ENCODE measurements around the gene CCDC141.
A peak's percentile ranks its signal among the peaks of the same experiment; 100 is the strongest.

Gene CCDC141

DNA sequence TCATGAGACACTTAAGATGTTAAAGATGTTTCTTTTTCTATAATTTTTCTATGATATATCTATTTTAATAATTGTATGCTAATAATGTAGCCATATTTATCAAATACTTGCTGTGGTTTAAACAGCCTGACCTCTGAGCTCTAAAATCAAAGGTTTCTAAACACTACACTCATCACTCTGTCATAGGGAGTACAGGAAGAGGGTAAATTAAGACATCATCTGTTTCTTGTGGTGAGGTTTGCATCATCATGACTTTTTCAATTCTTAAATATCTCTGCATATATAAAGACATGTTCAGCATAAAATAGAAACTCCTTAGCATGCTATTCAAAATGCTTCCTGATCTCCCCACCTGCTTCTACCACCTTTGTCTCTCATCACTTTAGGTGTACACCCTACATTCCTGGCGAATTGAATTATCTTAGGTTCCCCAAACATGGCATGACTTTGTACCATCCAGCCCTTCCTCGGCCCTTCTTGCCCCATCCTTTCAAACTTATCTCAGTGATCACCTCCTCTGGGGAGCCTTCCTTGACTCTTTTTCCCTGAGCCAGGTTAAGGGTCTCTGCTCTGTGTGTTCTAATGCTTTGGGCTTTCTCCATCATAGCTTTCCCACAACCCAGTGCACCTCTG is 137.4 kb downstream of the CCDC141 start:
- no peak for DNase-seq (ENCODE audit: low read depth in 2 of 2, low spot score in 1 of 2)

DNA sequence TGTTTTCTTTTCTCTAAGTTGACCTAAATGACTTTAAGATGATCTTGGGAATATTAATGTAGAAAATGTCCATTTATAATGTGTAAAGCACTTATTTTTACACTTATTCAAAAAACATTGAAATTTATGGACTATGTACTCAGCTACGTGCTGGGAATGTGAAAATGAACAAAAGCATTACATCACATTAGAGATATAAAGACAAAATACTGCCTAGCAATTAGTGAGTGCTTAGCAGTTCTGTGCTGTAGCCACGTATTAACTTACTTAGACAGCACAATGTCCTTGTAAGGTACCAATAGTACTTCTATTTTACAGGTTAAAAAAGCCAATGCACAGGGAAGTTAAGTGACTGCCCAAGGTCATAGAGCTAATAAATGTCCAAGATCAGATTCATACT is 138.9 kb downstream of the CCDC141 start:
- DNase-seq (ENCODE audit: low read depth in 2 of 2, low spot score in 1 of 2) = no peak

DNA sequence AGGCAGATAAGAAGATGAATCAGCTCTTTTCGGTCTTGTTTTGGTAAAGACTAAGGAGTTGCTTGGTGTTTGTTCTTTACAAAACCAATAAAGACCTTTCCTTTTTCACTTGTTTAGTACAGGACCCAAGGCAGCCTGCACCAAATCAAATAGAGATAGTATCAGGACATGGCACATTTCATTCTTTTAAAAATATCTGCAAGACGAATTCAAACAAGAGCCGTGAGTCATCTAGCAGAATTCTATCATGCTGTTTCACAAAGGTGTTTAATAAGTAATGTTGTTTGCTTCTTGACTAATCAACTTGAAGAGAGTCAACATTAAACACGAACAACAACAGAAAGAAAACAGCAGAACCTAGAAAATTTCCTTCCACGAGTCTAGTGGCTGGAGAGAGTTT is 139.9 kb downstream of the CCDC141 start:
- no peak for DNase-seq (ENCODE audit: low read depth in 2 of 2, low spot score in 1 of 2)

DNA sequence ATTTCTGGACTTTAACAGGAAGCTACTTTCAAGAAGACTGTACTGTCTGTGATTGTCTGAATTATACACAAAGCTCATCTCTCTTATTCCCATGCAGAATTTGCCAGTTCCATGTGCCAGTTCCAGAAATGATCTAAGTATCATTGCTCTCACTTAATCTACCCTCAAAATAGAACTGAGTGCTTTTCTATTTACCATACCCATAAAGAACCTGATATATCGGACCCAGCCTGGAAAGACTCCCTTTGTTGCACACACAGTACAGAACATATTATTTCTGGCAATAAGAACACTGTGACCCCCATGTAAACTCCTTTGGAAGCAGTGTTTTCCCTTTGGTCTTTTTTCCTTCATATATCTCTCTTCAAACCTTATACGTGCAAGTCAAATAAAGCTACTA is 140.4 kb downstream of the CCDC141 start:
- DNase-seq (ENCODE audit: low read depth in 2 of 2, low spot score in 1 of 2) = no peak

- DNase-seq (ENCODE audit: low read depth in 2 of 2, low spot score in 1 of 2) = no peak
These were observed 141.1 kb downstream of the CCDC141 start for GRCh38 chr2:178908810-178909209.

DNA sequence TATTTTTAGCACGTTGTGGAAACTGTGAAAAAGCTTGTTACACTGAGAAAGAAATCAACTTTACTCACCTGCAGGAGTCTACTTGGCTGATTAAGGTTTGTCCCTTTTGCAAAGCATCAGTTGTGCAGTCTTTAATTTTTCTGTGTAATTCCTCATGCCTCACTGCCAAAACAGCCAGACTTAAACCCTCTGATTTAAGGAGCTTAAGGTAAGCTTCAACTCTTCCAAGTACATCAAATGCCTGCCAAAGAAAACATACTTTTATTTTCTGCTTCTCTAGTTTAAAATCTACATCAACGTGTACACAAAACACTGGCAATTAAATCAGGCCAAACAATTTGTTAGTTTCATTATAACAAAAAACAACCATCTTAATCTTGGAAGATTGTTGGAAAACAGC is 144.7 kb downstream of the CCDC141 start:
- no peak for DNase-seq (ENCODE audit: low read depth in 2 of 2, low spot score in 1 of 2)

DNA sequence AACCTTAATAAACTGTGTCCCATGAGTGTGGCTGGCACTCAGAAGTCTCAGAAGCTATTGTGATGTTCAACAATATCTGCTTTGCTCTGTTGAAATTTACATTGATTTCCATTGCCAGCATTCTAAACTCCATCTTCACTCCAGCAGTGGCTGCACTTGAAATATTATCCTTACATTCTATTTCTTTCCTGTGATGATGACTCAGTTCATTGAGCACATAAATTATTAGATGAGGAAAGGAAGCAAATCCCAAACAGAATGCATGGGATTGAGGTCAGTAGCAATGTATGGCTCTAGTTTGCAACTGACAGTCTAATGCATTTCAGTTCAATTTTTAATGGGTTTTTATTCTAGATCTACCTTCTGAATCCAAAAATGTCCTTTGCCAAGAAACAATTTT is 150.3 kb downstream of the CCDC141 start:
- no peak for DNase-seq (ENCODE audit: low read depth in 2 of 2, low spot score in 1 of 2)

GRCh38 chr2:178895872-178896271 is 154.1 kb downstream of the CCDC141 start:
- no peak for DNase-seq (ENCODE audit: low read depth in 2 of 2, low spot score in 1 of 2)

DNA sequence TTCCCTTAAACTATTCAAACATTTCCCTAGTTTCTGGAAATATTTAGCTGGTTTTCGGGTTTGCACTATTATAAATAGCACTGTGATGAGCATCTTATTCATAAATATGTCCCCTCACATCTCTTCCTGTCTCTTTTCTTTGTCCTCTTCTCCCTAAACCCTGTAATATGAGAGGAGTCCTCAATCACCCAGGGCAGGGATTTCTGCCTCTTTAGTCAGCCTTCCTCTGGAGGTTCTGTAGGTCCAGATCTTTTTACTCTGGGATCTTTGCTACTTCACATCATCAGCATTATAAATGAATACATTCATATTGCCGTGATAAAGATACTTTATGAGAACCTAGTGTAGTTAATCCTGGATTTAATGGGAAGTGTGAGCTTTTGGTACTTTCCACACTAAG is 154.8 kb downstream of the CCDC141 start:
- DNase-seq (ENCODE audit: low read depth in 2 of 2, low spot score in 1 of 2) = no peak

GRCh38 chr2:178892751-178893625 is 156.9 kb downstream of the CCDC141 start:
- no peak for DNase-seq (ENCODE audit: low read depth in 2 of 2, low spot score in 1 of 2)

DNA sequence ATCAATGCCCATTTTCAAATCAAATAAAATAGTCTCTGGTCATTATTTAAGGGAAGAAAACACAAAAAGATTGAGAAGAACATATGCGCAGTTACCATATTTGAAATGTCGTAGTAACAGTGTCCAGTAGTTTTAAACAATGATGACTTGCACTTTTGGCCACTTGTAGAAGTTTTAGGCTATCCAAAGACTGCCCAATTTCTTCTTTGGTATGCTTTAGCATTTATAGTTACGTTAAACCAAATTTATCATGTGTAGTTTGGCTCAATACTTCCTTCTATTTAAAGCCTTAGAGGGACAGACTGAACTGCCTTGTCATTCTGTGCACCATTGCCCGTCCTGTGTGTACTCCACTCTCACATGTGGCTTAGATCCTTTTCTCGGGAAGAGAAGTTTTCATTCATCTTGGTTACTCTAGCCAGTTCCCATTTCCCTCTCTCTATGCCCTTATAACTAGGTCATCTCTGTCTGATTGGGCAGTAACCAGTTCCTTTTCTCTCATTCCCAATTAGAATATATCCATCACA is 157.9 kb downstream of the CCDC141 start:
- DNase-seq (ENCODE audit: low read depth in 2 of 2, low spot score in 1 of 2) = no peak

DNA sequence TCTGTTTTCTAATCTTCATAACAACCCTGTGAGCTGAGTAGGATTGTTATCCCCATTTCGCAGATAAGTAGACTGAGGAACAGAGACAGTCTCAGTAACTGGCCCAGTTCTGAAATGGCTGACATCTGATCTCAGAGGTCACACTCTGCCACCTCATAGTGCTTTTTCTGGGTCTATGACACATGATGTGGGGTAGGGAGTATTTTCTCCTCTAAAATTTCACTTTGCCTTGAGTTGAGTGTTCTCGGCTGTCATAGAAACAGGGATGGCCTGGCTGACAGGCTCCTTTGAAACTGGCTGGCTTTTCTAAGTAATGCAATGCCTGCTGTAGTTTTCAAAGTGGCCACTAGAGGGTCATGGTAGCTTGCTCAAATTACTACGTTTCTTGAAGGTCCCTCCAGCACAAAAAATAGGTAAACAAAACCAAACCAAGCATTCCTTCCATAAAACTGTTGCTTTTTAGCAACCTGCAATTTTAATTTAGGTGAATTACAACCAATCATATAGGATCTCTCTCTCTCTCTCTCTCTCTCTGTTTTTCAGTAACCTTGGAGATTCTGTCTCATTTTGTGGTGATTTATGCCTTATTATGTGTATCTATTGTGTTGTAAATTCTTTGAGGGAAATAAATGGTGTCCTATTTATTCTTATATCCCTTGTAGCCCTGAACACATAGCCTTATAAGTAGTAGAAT is 158.5 kb downstream of the CCDC141 start:
- peak; percentile 6 to 31 for DNase-seq (ENCODE audit: low read depth in 2 of 2, low spot score in 1 of 2)

DNA sequence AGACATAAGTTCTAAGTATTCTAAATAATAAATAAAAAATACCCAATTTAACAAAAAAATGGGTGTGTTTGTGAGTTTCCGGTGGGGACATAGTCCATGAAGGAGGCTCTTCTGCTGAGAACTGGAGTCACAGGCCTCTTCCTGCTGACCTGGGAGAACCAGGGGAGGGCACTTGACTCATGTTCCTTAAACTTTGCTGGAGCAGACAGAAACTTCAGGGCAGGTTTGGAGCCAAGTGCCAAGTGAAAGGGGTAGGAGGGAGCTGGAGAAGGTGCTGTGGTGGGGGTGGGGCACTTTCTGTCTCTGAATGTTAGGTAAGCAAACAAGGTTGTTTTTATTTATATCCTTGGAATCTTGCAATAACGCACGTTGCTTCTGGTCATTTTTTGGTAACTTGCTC is 163.9 kb downstream of the CCDC141 start:
- DNase-seq (ENCODE audit: low read depth in 2 of 2, low spot score in 1 of 2) = no peak

- DNase-seq (ENCODE audit: low read depth in 2 of 2, low spot score in 1 of 2) = no peak
These were observed 165.5 kb downstream of the CCDC141 start for GRCh38 chr2:178884440-178884839.

GRCh38 chr2:178882666-178883440 is 167.1 kb downstream of the CCDC141 start:
- DNase-seq (ENCODE audit: low read depth in 2 of 2, low spot score in 1 of 2) = no peak

GRCh38 chr2:178881075-178881474 is 168.9 kb downstream of the CCDC141 start:
- DNase-seq (ENCODE audit: low read depth in 2 of 2, low spot score in 1 of 2) = no peak

- DNase-seq (ENCODE audit: low read depth in 2 of 2, low spot score in 1 of 2) = no peak
These were observed 169.7 kb downstream of the CCDC141 start for GRCh38 chr2:178880257-178880656.

- DNase-seq (ENCODE audit: low read depth in 2 of 2, low spot score in 1 of 2) = no peak
These were observed 172.1 kb downstream of the CCDC141 start for GRCh38 chr2:178877874-178878273.

DNA sequence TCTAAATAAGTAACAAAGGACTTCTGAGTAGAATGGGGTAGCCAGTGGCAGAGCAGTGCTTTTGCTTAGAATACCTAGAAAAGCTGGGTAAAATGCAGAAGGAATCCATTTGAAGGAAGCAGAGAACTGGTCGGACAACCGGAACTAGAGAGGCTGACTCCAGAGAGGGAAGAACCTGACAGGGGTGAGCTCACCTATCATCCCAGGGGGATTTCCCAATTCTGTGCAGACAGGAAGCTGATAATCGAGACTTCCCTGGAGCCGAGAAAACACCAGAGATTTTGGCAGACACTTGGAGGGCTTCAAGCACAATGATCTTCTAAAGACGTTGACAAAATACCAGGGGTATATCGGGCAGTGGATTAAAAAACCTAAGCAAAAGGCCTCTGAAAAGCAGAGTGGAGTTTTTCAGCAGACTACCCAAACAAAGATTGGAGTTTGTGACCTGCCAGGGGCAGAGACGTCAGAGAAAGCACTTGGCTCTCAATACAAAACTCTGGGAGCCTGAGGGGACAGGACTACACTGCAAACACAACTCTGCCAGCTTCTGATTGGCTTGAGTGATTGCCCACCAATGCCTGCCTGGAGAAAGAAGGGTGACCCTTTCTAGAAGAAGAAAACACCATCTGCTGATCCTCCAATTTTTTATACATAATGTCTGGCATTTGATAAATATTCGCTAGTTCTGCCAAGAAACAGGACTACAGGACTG is 175.3 kb downstream of the CCDC141 start:
- DNase-seq (ENCODE audit: low read depth in 2 of 2, low spot score in 1 of 2) = no peak

GRCh38 chr2:178873912-178874311 is 176.0 kb downstream of the CCDC141 start:
- no peak for DNase-seq (ENCODE audit: low read depth in 2 of 2, low spot score in 1 of 2)

All from stimulated activated CD8-positive, alpha-beta memory T cell treated with anti-CD3 and anti-CD28 coated beads, Interleukin-4, amount 100 ng/mL, for 1 hour (primary cell).